Activated CD4-positive, alpha-beta T cell treated with anti-CD3 and anti-CD28 coated beads, Interleukin-10, Interleukin-2, amounts not matched to agents 100 ng/mL and 50 ng/mL, durations not matched to agents 16 hours and 8 hours (primary cell): ENCODE data around the gene PYGO1.
"Not testable (repeated sequence)": the region's sequence is repeated elsewhere in the genome, so short reads cannot be mapped to it uniquely, and the experiment has no call there.

ENCODE experiments used
- DNase-seq: peaks from one replicate; pipeline ENCODE4 v3.0.0-alpha.2; 2020

Gene PYGO1

DNA sequence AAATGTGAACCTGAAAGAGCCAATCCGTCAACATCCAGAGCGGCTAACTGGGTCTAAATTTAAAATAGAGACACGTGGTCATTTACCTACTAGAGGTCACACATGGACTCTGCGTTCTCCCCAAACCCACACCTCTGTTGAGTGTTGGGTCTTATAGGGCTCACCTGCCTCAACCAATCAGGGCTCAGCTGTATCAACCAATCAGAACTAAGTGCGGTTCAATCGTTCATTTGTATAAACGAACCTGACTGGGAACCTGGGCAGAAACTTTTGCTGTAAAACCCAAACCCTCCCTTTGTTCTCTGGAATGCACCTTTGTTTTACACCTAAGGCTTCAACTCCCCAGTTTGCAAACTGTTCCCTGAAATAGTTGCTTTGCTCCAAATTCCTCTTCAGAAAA lies 89.0 kb downstream of the PYGO1 start:
- DNase-seq = no peak

DNA sequence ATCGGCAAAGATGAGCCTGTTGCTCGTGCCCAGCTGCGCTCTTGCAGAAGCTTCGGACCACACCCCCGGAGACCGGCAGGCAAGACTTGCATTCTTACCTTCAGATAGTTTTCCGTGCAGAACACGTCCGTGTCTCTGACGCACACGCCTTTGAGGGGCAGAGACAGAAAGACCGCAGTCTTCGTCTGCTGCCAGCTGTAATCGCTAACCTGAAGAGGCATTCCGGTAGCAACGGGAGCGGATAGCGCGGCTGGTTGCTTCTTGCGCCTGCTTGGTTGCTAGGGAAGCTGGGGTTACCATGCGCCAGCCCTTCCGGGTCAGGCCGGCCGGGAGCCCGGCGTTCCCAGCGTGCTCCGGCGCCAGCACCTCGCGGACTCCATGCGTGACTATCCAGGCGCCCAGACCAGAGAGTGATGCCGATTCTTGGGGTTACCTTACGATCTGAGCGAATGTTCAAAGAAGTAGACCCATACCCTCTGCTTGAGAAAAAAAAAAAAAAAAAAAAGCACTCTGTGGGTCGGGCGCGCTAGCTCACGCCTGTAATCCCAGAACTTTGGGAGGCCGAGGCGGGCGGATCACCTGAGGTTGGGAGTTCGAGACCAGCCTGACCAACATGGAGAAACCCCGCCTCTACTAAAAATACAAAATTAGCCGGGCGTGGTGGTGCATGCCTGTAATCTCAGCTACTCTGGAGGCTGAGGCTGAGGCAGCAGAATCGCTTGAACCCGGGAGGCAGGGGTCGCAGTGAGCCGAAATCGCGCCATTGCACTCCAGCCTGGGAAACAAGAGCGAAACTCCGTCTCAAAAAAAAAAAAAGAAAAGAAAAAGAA lies 89.8 kb downstream of the PYGO1 start:
- DNase-seq = peak; percentile 90

- no peak for DNase-seq
Observed at GRCh38 chr15:55496716-55497115, 91.4 kb downstream of the PYGO1 start.

DNA sequence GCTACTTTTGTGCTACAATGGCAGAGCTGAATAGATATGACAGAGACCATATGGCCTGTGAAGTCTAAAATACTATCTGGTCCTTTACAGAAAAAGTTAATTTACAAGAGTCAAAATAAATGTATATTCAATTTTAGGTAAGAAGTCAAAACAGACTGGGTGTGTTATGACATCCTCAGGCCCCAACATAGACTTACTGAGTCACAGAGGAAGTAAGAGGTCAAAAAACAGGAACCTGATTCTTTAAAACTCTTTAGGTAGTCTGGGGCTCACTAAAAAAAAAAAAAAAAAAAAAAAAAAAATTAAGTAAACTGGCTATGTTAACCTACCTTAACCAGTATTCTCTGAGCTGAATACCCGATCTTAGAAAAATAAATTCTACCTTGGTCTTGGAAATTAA lies 93.2 kb downstream of the PYGO1 start:
- peak; percentile 9 for DNase-seq

DNA sequence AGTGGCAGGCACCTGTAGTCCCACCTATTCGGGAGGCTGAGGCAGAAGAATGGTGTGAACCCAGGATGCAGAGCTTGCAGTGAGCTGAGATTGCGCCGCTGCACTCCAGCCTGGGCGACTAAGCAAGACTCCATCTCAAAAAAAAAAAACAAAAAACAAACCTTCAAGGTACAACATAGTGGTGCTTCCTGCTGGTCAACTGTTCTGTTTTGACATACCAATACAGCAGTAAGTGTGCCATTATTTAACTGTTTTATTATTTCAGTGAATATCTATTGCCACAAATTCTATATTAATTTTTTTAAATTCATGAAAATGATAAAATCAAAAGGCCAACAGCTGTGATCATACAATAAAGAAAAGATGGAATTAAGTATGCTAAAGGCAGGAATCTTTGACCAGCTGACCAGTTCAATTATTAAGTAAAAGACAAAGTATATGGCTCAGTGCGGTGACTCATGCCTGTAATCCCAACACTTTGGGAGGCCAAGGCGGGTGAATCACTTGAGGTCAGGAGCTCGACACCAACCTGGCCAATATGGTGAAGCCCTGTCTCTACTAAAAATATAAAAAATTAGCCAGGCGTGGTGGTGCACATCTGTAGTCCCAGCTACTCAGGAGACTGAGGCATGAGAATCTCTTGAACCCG lies 99.1 kb downstream of the PYGO1 start:
- DNase-seq = not testable (repeated sequence)
